ENCODE measurements around the gene SSTR1. TPM values are rescaled to one million over a fixed set of nuclear protein-coding genes. Genes with fewer than 3 reads are reported as not detected.

The SSTR1 gene
- total RNA-seq, 6 donors from 2014 or later = under 0.01 to 14.4 (median 3.1) TPM

- no peaks in the 10 kb centered on the region for H3K9me3 ChIP-seq
- DNase-seq (no peak), ATAC-seq (ENCODE audit: low FRiP score in 2 of 2) (no peak)
- H3K27ac ChIP-seq = no peak overlapping the region
- H3K36me3 ChIP-seq = no peaks in the 10 kb centered on the region
- peaks cover 0 to 21% (median 6%) of the 10 kb centered on the region in 4 donors for H3K27me3 ChIP-seq
- TF ChIP-seq EP300 (IDR thresholded peaks at IDR 0.05) (no peak), POLR2A (IDR thresholded peaks at IDR 0.05) (no peak), POLR2AphosphoS5 (IDR thresholded peaks at IDR 0.05) (no peak), CTCF (IDR thresholded peaks at IDR 0.05) (no peak)
- 26 to 28% methylated on average over 5 of the region's 5 CpGs for WGBS, 2 donors
- H3K4me3 ChIP-seq = peak overlapping the region in 2 of 4 donors; percentile 50 to 55
- H3K4me1 ChIP-seq = peaks cover 0 to 41% (median 24%) of the 10 kb centered on the region in 4 donors
These were observed 348 bp upstream of the SSTR1 start for GRCh38 chr14:38207377-38207735.

- ATAC-seq (ENCODE audit: low FRiP score in 2 of 2) = peak; percentile 47 to 48
- Histone ChIP-seq H3K4me3 (peak overlapping the region; percentile 28 to 55 (median 46)), H3K27me3 (peaks cover 0 to 21% (median 6%) of the 10 kb centered on the region in 4 donors), H3K27ac (peak overlapping the region in 3 of 4 donors; percentile 45 to 59 (median 48)), H3K9me3 (no peaks in the 10 kb centered on the region), H3K4me1 (peaks cover 0 to 41% (median 24%) of the 10 kb centered on the region in 4 donors), H3K36me3 (no peaks in the 10 kb centered on the region)
- TF ChIP-seq EP300 (IDR thresholded peaks at IDR 0.05) (no peak), POLR2AphosphoS5 (IDR thresholded peaks at IDR 0.05) (no peak), POLR2A (IDR thresholded peaks at IDR 0.05) (no peak), CTCF (IDR thresholded peaks at IDR 0.05) (peak in 1 of 6 experiments; percentile 40)
- WGBS, 2 donors = 2 to 5% methylated on average over 31 to 44 of the region's 59 CpGs
- peak in 1 of 2 donors; percentile 84 for DNase-seq
These were observed 1.2 kb downstream of the SSTR1 start for GRCh38 chr14:38208618-38209562.

DNA sequence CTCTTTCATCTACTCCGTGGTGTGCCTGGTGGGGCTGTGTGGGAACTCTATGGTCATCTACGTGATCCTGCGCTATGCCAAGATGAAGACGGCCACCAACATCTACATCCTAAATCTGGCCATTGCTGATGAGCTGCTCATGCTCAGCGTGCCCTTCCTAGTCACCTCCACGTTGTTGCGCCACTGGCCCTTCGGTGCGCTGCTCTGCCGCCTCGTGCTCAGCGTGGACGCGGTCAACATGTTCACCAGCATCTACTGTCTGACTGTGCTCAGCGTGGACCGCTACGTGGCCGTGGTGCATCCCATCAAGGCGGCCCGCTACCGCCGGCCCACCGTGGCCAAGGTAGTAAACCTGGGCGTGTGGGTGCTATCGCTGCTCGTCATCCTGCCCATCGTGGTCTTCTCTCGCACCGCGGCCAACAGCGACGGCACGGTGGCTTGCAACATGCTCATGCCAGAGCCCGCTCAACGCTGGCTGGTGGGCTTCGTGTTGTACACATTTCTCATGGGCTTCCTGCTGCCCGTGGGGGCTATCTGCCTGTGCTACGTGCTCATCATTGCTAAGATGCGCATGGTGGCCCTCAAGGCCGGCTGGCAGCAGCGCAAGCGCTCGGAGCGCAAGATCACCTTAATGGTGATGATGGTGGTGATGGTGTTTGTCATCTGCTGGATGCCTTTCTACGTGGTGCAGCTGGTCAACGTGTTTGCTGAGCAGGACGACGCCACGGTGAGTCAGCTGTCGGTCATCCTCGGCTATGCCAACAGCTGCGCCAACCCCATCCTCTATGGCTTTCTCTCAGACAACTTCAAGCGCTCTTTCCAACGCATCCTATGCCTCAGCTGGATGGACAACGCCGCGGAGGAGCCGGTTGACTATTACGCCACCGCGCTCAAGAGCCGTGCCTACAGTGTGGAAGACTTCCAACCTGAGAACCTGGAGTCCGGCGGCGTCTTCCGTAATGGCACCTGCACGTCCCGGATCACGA is 2.2 kb downstream of the SSTR1 start:
- no peak for TF ChIP-seq POLR2A (IDR thresholded peaks at IDR 0.05)
- TF ChIP-seq CTCF (IDR thresholded peaks at IDR 0.05) = no peak
- no peak for TF ChIP-seq POLR2AphosphoS5 (IDR thresholded peaks at IDR 0.05)
- TF ChIP-seq EP300 (IDR thresholded peaks at IDR 0.05) = no peak

GRCh38 chr14:38210587-38211216 is 3.0 kb downstream of the SSTR1 start:
- peaks cover 0 to 21% (median 6%) of the 10 kb centered on the region in 4 donors for H3K27me3 ChIP-seq
- ATAC-seq (ENCODE audit: low FRiP score in 2 of 2) (peak in 1 of 2 donors; percentile 49), DNase-seq (peak in 1 of 2 donors; percentile 74)
- H3K4me1 ChIP-seq = peaks cover 0 to 41% (median 24%) of the 10 kb centered on the region in 4 donors
- H3K9me3 ChIP-seq = no peaks in the 10 kb centered on the region
- peak overlapping the region; percentile 21 to 55 (median 46) for H3K4me3 ChIP-seq
- H3K36me3 ChIP-seq = no peaks in the 10 kb centered on the region
- TF ChIP-seq EP300 (IDR thresholded peaks at IDR 0.05) = no peak
- no peak for TF ChIP-seq CTCF (IDR thresholded peaks at IDR 0.05)
- no peak for TF ChIP-seq POLR2A (IDR thresholded peaks at IDR 0.05)
- TF ChIP-seq POLR2AphosphoS5 (IDR thresholded peaks at IDR 0.05) = no peak
- 3 to 6% methylated on average over 22 to 28 of the region's 29 CpGs for WGBS, 2 donors
- peak overlapping the region; percentile 31 to 67 (median 54) for H3K27ac ChIP-seq

More for the DNA sequence above, 2.2 kb downstream of the SSTR1 start:
- Histone ChIP-seq H3K4me1 (peaks cover 0 to 41% (median 24%) of the 10 kb centered on the region in 4 donors), H3K36me3 (no peaks in the 10 kb centered on the region), H3K4me3 (peak overlapping the region; percentile 28 to 55 (median 46)), H3K27me3 (peaks cover 0 to 21% (median 6%) of the 10 kb centered on the region in 4 donors), H3K27ac (peak overlapping the region; percentile 31 to 67 (median 54)), H3K9me3 (no peaks in the 10 kb centered on the region)
- DNase-seq = peak in 1 of 2 donors; percentile 81
- WGBS, 2 donors = 9 to 13% methylated on average over 14 to 55 of the region's 69 CpGs
- peak in 1 of 2 donors; percentile 3 for ATAC-seq (ENCODE audit: low FRiP score in 2 of 2)

Measured in upper lobe of left lung (tissue), 6 donors.